ENCODE measurements around the gene NOPCHAP1.

- TF ChIP-seq CTCF (conservative IDR thresholded peaks at IDR 0.05; ENCODE audit: low read depth, low read length) (no peak), EZH2phosphoT487 (IDR thresholded peaks at IDR 0.05; ENCODE audit: borderline replicate concordance, low read length) (no peak), EZH2 (IDR thresholded peaks at IDR 0.05; ENCODE audit: low read length, unreplicated experiment) (no peak)
These were observed 27.8 kb downstream of the NOPCHAP1 start for GRCh38 chr12:105013892-105014291.

Data from PC-3 (cell line).